Neuronal stem cell (in vitro differentiated cells): ENCODE results near the gene PCLAF.
A peak's percentile ranks its signal among the peaks of the same experiment; 100 is the strongest.

ENCODE experiments used
- DNase-seq: peaks from one replicate; pipeline ENCODE4 v3.0.0-alpha.2; 2013; ENCODE audit warnings: low spot score
- H2AFZ ChIP-seq: one replicate; pipeline ENCODE4 v1.6.1; 2013; ENCODE audit warnings: mild to moderate bottlenecking, low read length, inconsistent platforms
- H2AK5ac ChIP-seq: 2 replicates; pipeline ENCODE4 v1.6.1; 2013; ENCODE audit warnings: low read depth, mild to moderate bottlenecking, inconsistent platforms, low read length, moderate library complexity, mixed read lengths
- H2BK120ac ChIP-seq: 2 replicates; pipeline ENCODE4 v1.6.1; 2013; ENCODE audit warnings: low read depth, mild to moderate bottlenecking, inconsistent platforms, low read length, moderate library complexity, mixed read lengths
- H2BK12ac ChIP-seq: one replicate; pipeline ENCODE4 v1.6.1; 2013; ENCODE audit warnings: low read length, inconsistent platforms
- H2BK15ac ChIP-seq: 2 replicates; pipeline ENCODE4 v1.6.1; 2013; ENCODE audit warnings: mild to moderate bottlenecking, low read length, inconsistent platforms, mixed read lengths
- H2BK5ac ChIP-seq: one replicate; pipeline ENCODE4 v1.6.1; 2013; ENCODE audit warnings: inconsistent platforms, mild to moderate bottlenecking, low read length, moderate library complexity
- H3K14ac ChIP-seq: one replicate; pipeline ENCODE4 v1.6.1; 2013; ENCODE audit warnings: low read length, inconsistent platforms
- H3K18ac ChIP-seq: 2 replicates; pipeline ENCODE4 v1.6.1; 2013; ENCODE audit warnings: low read length, inconsistent platforms
- H3K23ac ChIP-seq: 2 replicates; pipeline ENCODE4 v1.6.1; 2013; ENCODE audit warnings: low read depth, mild to moderate bottlenecking, mixed read lengths, low read length, inconsistent platforms; ENCODE audit not compliant: poor library complexity
- H3K27ac ChIP-seq: replicated peaks from 3 replicates; pipeline ENCODE4 v1.5.1; 2013; ENCODE audit warnings: low read length, inconsistent platforms
- H3K27me3 ChIP-seq, 3 experiments: 2 replicates each; pipeline ENCODE4 v1.6.1; 2013; ENCODE audit warnings: low read length in 3 of 3, mild to moderate bottlenecking in 2 of 3, inconsistent platforms in 1 of 3, low read depth in 1 of 3, mixed read lengths in 1 of 3, moderate library complexity in 1 of 3; ENCODE audit not compliant: control insufficient read depth in 3 of 3, insufficient read depth in 3 of 3
- H3K36me3 ChIP-seq, 2 donors: replicated peaks in 1 of 2; 2 replicates each; pipeline ENCODE4 v1.6.1; 2013; ENCODE audit warnings: low read length in 2 of 2; ENCODE audit not compliant: control insufficient read depth in 2 of 2, insufficient read depth in 2 of 2
- H3K4ac ChIP-seq: 2 replicates; pipeline ENCODE4 v1.6.1; 2013; ENCODE audit warnings: inconsistent platforms, mild to moderate bottlenecking, low read length, moderate library complexity
- H3K4me1 ChIP-seq, 2 donors: 1 replicate in 1 of 2; 2 replicates in 1 of 2; pipeline ENCODE4 v1.6.1; 2013; ENCODE audit warnings: low read length in 2 of 2, low read depth in 1 of 2; ENCODE audit not compliant: control insufficient read depth in 2 of 2, insufficient read depth in 1 of 2
- H3K4me2 ChIP-seq: one replicate; pipeline ENCODE4 v1.6.1; 2013; ENCODE audit warnings: mild to moderate bottlenecking, low read length, inconsistent platforms; ENCODE audit not compliant: insufficient read depth, poor library complexity, severe bottlenecking
- H3K4me3 ChIP-seq, 2 donors: 2 replicates each; pipeline ENCODE4 v1.5.1; 2013; ENCODE audit warnings: low read length in 2 of 2, mild to moderate bottlenecking in 2 of 2, inconsistent platforms in 1 of 2, moderate library complexity in 1 of 2
- H3K79me1 ChIP-seq: one replicate; pipeline ENCODE4 v1.6.1; 2013; ENCODE audit warnings: low read depth, mild to moderate bottlenecking, inconsistent platforms, low read length, moderate library complexity
- H3K9ac ChIP-seq: one replicate; pipeline ENCODE4 v1.6.1; 2013; ENCODE audit warnings: mild to moderate bottlenecking, low read depth, low read length, inconsistent platforms; ENCODE audit not compliant: poor library complexity
- H3K9me3 ChIP-seq, 2 donors: replicated peaks in 1 of 2; 2 replicates each; pipeline versions ENCODE3 to v1.6.1; 2013; ENCODE audit warnings: low read length in 2 of 2, mild to moderate bottlenecking in 2 of 2, inconsistent platforms in 1 of 2, low read depth in 1 of 2, mixed read lengths in 1 of 2, moderate library complexity in 1 of 2; ENCODE audit not compliant: control insufficient read depth in 2 of 2, insufficient read depth in 1 of 2
- H4K8ac ChIP-seq: one replicate; pipeline ENCODE4 v1.6.1; 2013; ENCODE audit warnings: low read depth, mild to moderate bottlenecking, inconsistent platforms, low read length, moderate library complexity
- H4K91ac ChIP-seq: one replicate; pipeline ENCODE4 v1.6.1; 2013; ENCODE audit warnings: low read length, low read depth, mild to moderate bottlenecking, inconsistent platforms; ENCODE audit not compliant: poor library complexity
- WGBS, 2 donors: extraction: QIAGEN DNeasy Blood & Tissue Kit; methylation state at CpG; one replicate each; pipeline ENCODE4 v1.1.7; 2013; ENCODE audit warnings: missing lambda C conversion rate in 2 of 2, mixed read lengths in 1 of 2; ENCODE audit not compliant: insufficient read length in 2 of 2, insufficient replicate concordance in 1 of 2; ENCODE audit errors: extremely low coverage in 2 of 2; 5-methylcytosine and 5-hydroxymethylcytosine counted together

The PCLAF gene

DNA sequence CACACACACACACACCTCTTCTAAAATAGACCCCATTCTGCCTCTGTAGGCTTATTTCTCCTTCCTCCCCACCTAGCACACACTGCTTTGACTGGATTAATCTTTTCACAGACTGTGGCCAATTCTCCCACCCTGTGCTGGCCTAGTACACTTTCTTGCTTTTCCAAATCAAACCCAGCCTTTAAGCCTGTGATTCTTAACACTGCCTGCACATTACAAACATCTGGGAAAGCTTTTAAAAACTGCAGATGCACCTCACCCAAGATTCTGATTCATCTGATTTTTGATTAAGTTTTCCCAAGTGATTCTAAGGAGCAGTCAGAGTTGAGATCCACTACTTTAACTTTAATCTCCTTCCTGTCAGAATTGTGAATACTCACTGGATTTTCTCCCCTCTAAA is 38.0 kb downstream of the PCLAF start:
- Histone ChIP-seq H3K4ac (no peak overlapping the region), H3K27ac (no peak overlapping the region), H2BK120ac (no peak overlapping the region), H4K91ac (no peak overlapping the region), H3K79me1 (no peaks in the 10 kb centered on the region), H2AFZ (no peak overlapping the region), H2BK5ac (no peak overlapping the region), H3K4me3 (no peak overlapping the region), H4K8ac (no peak overlapping the region), H3K4me1 (no peaks in the 10 kb centered on the region), H3K36me3 (peaks cover 0 to 41% of the 10 kb centered on the region in 2 donors), H2BK15ac (no peak overlapping the region), H2AK5ac (no peak overlapping the region), H3K23ac (no peak overlapping the region), H3K9ac (no peak overlapping the region), H3K27me3 (no peaks in the 10 kb centered on the region), H2BK12ac (peak overlapping the region; percentile 22), H3K14ac (no peak overlapping the region), H3K9me3 (no peaks in the 10 kb centered on the region), H3K4me2 (no peak overlapping the region), H3K18ac (no peak overlapping the region)
- DNase-seq = no peak

DNA sequence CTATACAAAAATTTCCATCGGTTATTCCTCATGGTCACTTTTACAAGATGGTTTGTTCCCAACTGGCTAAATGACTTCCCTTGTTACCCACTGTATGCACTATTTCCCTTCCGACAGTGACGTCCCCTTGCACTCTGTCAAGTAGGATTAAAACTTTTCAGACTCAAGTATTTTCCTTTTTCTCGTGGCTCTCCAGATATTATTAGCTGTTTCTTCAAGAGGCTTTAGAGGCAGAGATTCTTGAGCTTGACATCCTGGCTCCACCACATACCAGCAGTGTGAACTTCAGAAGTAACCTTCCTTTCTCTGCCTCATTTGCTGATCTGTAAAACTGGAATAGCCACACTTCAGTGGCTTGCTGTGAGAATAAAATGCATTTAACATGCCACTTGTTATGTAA is 39.3 kb downstream of the PCLAF start:
- no peak overlapping the region for H3K23ac ChIP-seq
- no peak overlapping the region for H3K4me3 ChIP-seq
- no peak overlapping the region for H3K14ac ChIP-seq
- peaks cover 0 to 29% of the 10 kb centered on the region in 2 donors for H3K36me3 ChIP-seq
- H3K9me3 ChIP-seq = no peaks in the 10 kb centered on the region
- H2AFZ ChIP-seq = no peak overlapping the region
- H3K27me3 ChIP-seq = no peaks in the 10 kb centered on the region
- H2BK5ac ChIP-seq = no peak overlapping the region
- no peak overlapping the region for H4K8ac ChIP-seq
- no peak overlapping the region for H3K4ac ChIP-seq
- H3K9ac ChIP-seq = no peak overlapping the region
- no peak overlapping the region for H2BK12ac ChIP-seq
- H3K18ac ChIP-seq = no peak overlapping the region
- H3K79me1 ChIP-seq = no peaks in the 10 kb centered on the region
- no peak overlapping the region for H3K27ac ChIP-seq
- H2AK5ac ChIP-seq = no peak overlapping the region
- whole genome bisulfite sequencing, 2 donors = no CpG with 5 or more reads among the region's 4 CpGs
- no peak for DNase-seq
- no peaks in the 10 kb centered on the region for H3K4me1 ChIP-seq
- H4K91ac ChIP-seq = no peak overlapping the region
- H2BK120ac ChIP-seq = no peak overlapping the region
- no peak overlapping the region for H2BK15ac ChIP-seq
- H3K4me2 ChIP-seq = no peak overlapping the region

DNA sequence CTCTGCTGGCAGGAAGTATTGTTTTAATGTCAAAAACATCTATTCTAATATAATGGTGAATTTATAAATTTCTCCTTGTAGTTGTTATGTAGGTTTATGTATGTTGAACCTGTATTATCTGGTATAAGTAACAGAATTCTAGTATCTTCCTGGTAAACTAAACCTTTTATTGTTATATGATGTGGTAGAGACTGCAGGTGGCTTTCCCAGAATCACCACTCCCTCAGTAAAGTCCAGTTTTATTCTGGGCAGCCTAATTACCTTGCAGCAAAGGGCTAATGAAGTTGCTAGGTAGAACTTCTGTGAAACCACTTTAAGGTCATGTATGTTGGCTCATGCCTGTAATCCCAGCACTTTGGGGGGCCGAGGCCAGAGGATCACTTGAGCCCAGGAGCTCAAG is 40.9 kb downstream of the PCLAF start:
- no peak for DNase-seq
- H4K91ac ChIP-seq = no peak overlapping the region
- H3K4me2 ChIP-seq = no peak overlapping the region
- H2BK15ac ChIP-seq = no peak overlapping the region
- H2BK120ac ChIP-seq = no peak overlapping the region
- H3K9me3 ChIP-seq = no peaks in the 10 kb centered on the region
- no peak overlapping the region for H3K4me3 ChIP-seq
- peaks cover 0 to 29% of the 10 kb centered on the region in 2 donors for H3K36me3 ChIP-seq
- H2BK5ac ChIP-seq = no peak overlapping the region
- no peak overlapping the region for H2AFZ ChIP-seq
- H3K4ac ChIP-seq = no peak overlapping the region
- no peak overlapping the region for H3K9ac ChIP-seq
- H3K79me1 ChIP-seq = no peaks in the 10 kb centered on the region
- no peak overlapping the region for H2BK12ac ChIP-seq
- H3K18ac ChIP-seq = no peak overlapping the region
- no peaks in the 10 kb centered on the region for H3K27me3 ChIP-seq
- no peaks in the 10 kb centered on the region for H3K4me1 ChIP-seq
- H3K14ac ChIP-seq = no peak overlapping the region
- no peak overlapping the region for H3K27ac ChIP-seq
- no CpG with 5 or more reads among the region's 1 CpG for WGBS, 2 donors
- H3K23ac ChIP-seq = no peak overlapping the region
- H4K8ac ChIP-seq = no peak overlapping the region
- H2AK5ac ChIP-seq = no peak overlapping the region

DNA sequence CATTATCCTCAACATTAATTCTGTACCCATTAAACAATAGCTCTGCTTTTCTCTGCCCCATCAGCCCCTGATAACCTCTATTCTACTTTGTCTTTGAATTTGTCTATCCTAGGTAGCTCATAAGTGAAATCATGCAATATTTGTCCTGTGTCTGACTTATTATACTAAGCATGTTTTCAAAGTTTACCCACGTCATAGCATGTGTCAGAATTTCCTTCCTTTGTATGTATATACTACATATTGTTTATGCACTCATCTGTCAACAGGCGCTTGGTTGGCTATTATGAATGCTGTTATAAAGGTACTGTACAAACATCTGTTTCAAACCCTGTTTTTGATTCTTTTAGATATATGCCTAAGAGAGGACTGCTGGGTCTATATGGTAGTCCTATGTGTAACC is 43.5 kb downstream of the PCLAF start:
- Histone ChIP-seq H3K27ac (no peak overlapping the region), H3K4me3 (no peak overlapping the region), H3K4me2 (no peak overlapping the region), H4K8ac (no peak overlapping the region), H3K23ac (no peak overlapping the region), H3K4ac (no peak overlapping the region), H3K79me1 (peaks cover 2% of the 10 kb centered on the region), H2AFZ (no peak overlapping the region), H3K18ac (no peak overlapping the region), H2BK120ac (no peak overlapping the region), H4K91ac (no peak overlapping the region), H2BK5ac (no peak overlapping the region), H2BK12ac (no peak overlapping the region), H3K4me1 (no peaks in the 10 kb centered on the region), H2BK15ac (no peak overlapping the region), H3K27me3 (no peaks in the 10 kb centered on the region), H3K14ac (no peak overlapping the region), H3K9me3 (no peaks in the 10 kb centered on the region), H3K36me3 (peaks cover 2 to 36% of the 10 kb centered on the region in 2 donors), H3K9ac (no peak overlapping the region), H2AK5ac (no peak overlapping the region)
- no peak for DNase-seq
- WGBS, 2 donors = no CpG with 5 or more reads among the region's 2 CpGs
